Measurements from ENCODE around the gene ZNF207. TPM values are rescaled to one million over a fixed set of nuclear protein-coding genes. Genes with fewer than 3 reads are reported as not detected.
"Not testable (repeated sequence)": the region's sequence is repeated elsewhere in the genome, so short reads cannot be mapped to it uniquely, and the experiment has no call there.

Gene ZNF207
- total RNA-seq, result 241 TPM
- 82.0 TPM for polyA plus RNA-seq

DNA sequence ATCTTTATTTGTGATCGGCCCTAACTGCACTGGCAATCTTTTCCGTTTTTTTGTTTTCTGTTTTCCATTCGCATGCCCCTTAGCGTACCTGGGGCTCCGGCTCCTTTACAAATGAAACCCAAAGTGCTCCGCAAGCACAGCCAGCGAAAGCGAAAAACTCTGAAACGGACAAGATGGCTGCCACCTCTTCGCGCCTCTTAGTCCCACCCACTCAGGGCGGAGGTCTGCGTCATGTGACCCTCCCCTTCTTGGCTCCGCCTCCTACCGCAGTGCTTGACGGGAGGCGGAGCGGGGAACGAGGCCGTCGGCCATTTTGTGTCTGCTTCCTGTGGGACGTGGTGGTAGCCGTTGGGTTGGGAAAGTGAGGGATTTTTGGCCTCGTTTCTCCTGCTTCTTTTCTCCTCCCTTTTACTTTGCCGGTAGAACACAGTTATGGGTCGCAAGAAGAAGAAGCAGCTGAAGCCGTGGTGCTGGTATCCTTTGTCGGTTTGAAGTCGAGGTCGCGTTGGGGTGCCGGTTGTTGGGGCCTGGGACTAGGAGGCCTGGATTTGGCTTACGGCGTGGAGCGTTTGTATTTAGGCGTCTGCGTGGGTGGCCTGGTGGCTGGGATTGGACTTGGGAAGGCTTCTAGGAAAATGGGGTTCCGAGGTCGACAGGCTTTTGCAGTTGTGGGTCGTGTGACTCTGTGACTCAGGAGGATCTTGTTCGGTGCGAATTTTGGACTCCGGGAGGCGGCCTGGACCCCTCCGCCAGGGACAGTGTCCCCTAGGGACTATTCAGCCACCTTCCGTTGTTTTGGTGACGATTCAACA is at the start of gene ZNF207:
Gene ZNF207 (plus strand): TSS at position 304 of the 812 bp plus-strand sequence. CDS start 129 bp downstream, at position 433.
- WGBS, result under 1% methylated on average over 47 of the region's 47 CpGs
- peak within 1 kb of the TSS; percentile 98 for H3K27ac ChIP-seq (ENCODE audit: low read depth)
- peak; percentile 91 for DNase-seq (ENCODE audit: extremely low spot score)
- peaks cover 2% of the 10 kb centered on the region for H3K4me1 ChIP-seq (ENCODE audit: insufficient read depth)
- peak within 1 kb of the TSS; percentile 88 for H3K4me3 ChIP-seq (ENCODE audit: low read depth, low read length)
- H3K36me3 ChIP-seq (ENCODE audit: insufficient read depth), result no peaks in the 10 kb centered on the region

DNA sequence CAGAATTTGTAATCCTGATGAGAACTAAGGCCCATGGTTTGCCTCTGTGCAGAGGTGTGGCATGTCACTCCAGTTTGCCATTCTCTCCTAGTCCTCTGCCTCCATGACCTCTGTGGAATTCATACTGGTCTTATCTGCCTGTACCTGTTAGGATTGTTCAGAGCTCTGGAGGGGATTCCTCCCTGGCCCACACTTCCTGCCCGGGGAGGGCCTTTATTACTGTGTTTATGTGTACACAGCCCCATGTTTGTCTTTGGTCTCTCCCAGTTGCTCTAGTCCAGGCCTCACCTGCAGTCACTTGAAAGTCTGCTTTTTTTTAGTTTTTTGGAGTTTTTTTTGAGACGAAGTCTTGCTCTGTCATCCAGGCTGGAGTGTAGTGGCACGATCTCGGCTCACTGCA is 47.9 kb upstream of the ZNF207 start:
- no peak overlapping the region for H3K27ac ChIP-seq (ENCODE audit: low read depth)
- no peaks in the 10 kb centered on the region for H3K4me1 ChIP-seq (ENCODE audit: insufficient read depth)
- no peak overlapping the region for H3K4me3 ChIP-seq (ENCODE audit: low read depth, low read length)
- no peak for DNase-seq (ENCODE audit: extremely low spot score)
- H3K36me3 ChIP-seq (ENCODE audit: insufficient read depth), result no peaks in the 10 kb centered on the region
- 79% methylated on average over 4 of the region's 4 CpGs for WGBS

DNA sequence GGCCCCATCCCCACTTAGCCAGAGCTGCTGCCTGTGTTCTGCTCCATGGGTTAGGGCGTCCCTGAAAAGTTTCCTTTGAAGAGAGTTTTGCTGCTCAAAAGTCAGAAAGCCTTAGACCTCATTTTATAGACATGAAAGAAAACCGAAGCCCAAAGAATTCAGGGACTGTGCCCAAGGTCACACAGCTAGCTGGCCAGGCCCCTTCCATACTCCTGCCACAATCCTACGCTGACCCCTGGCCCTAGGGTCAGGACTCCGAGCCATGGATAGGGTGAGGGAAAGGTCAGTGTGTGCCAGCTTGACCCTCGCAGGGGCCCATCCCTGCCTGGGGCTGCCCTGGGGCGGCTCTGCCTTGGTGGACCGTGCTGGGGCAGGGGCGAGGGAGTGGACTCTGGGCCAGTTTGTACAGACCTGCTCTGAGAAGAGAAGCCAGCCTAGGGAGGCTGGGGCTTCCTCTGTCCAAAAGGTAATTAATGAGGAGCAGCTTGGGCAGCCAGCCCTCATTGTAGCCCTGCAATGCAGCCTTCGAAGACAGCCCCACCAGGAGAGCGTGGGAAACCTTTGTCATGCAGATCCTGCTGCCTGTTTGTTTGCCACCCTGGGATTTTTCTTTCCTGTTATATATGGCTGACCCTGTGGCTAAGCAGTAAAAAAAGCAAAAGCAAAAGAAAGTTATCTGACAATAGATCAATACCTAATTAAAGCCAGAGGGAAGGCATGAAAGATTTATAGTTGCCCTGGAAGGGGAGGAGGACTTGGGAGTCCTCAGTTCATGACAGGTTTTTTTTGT is 46.9 kb upstream of the ZNF207 start:
- WGBS, result 77% methylated on average over 10 of the region's 10 CpGs
- Histone ChIP-seq H3K27ac (ENCODE audit: low read depth) (no peak overlapping the region), H3K4me3 (ENCODE audit: low read depth, low read length) (no peak overlapping the region), H3K36me3 (ENCODE audit: insufficient read depth) (no peaks in the 10 kb centered on the region), H3K4me1 (ENCODE audit: insufficient read depth) (no peaks in the 10 kb centered on the region)
- DNase-seq (ENCODE audit: extremely low spot score), result no peak

DNA sequence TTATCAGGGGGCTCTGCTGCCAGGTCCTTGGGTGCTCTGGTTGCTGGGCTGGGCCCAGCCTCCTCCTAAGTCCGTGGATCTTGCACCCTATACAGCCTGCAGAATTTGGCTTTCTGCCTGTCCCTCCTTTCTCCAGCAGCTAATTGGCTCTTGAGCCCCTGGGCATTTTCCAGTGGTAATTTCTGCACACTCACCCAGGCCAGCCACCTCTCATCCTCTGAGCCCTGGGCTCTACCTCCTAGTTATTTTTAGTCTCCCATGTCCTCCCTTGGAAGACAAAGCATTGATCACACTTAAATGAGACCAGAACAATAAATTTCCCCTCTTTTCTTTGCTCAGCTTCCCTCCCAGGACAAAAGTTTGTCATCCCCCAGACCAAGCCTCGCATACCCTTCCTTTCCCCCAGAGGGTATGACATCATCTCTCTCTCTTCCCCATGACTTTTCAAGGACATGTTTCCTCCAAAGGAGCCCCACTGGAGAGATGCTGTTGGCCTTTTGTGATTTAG is 46.1 kb upstream of the ZNF207 start:
- 55% methylated on average over 2 of the region's 2 CpGs for WGBS
- H3K27ac ChIP-seq (ENCODE audit: low read depth), result no peak overlapping the region
- H3K4me3 ChIP-seq (ENCODE audit: low read depth, low read length), result no peak overlapping the region
- no peak for DNase-seq (ENCODE audit: extremely low spot score)
- H3K4me1 ChIP-seq (ENCODE audit: insufficient read depth), result no peaks in the 10 kb centered on the region
- no peaks in the 10 kb centered on the region for H3K36me3 ChIP-seq (ENCODE audit: insufficient read depth)

DNA sequence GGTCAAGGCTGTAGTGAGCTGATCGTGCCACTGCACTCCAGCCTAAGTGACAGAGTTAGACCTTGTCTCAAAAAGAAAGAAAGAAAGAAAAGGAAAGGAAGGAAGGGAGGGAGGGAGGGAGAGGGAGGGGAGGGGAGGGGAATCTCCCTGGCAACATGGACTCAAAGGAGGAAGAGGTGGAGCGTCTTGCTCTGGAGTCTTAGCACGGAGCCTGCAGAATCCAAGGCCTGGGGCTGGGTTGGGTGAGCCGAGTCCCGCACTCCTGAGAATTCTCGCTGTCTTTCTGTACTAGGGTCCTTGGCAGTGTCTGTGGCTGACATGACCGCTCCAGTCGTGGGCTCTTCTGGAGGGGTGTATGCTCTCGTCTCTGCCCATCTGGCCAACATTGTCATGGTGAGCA is 44.9 kb upstream of the ZNF207 start:
- no peak overlapping the region for H3K4me3 ChIP-seq (ENCODE audit: low read depth, low read length)
- H3K36me3 ChIP-seq (ENCODE audit: insufficient read depth), result no peaks in the 10 kb centered on the region
- no peak for DNase-seq (ENCODE audit: extremely low spot score)
- no peaks in the 10 kb centered on the region for H3K4me1 ChIP-seq (ENCODE audit: insufficient read depth)
- H3K27ac ChIP-seq (ENCODE audit: low read depth), result no peak overlapping the region
- 87% methylated on average over 9 of the region's 9 CpGs for WGBS

DNA sequence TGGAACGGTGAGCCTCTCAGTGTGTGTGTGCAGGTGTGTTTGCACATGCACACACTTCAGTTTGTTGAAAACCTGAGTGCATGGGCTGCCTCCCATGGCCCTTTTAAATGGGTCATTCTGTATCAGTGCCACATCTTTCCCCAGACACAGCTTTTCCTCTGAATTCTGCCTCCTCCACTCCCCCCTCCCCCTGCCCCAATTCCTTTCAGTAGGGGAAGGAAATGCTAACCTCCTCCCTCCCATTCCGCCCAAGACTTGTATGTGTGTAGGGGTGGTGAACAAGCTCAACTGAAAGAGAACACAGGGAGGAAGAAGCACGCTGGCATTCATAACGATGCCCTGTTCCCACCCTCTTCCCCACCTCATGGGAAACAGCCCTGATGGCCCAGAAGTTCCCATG is 42.3 kb upstream of the ZNF207 start:
- 68% methylated on average over 4 of the region's 4 CpGs for WGBS
- Histone ChIP-seq H3K27ac (ENCODE audit: low read depth) (no peak overlapping the region), H3K4me1 (ENCODE audit: insufficient read depth) (no peaks in the 10 kb centered on the region), H3K4me3 (ENCODE audit: low read depth, low read length) (no peak overlapping the region), H3K36me3 (ENCODE audit: insufficient read depth) (no peaks in the 10 kb centered on the region)
- no peak for DNase-seq (ENCODE audit: extremely low spot score)

DNA sequence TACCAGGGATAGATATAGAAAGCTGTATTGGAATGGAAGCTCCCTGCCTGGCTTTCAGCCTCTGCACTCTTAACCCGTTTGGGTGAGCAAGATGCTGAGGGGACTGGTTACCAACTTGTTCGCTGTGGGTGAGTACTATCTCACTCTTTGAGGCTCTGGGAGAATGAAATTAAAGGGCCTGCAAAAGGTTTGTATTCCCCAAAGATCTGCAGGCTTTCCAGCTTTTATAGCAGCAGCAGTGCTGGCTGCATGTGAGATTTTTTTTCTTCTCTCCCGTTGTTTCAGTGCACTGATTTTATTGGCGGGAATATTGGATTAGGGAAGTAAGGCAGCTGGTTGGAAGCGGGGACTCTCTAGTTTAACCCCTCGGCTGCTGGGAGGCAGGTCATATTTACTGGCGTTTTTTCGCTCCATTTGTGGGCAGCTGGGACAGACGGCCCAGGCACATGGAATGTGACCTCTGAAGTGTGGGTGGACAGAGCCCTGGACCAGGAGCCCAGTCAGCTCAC is 38.9 kb upstream of the ZNF207 start:
- no peaks in the 10 kb centered on the region for H3K36me3 ChIP-seq (ENCODE audit: insufficient read depth)
- no peak overlapping the region for H3K27ac ChIP-seq (ENCODE audit: low read depth)
- no peak overlapping the region for H3K4me3 ChIP-seq (ENCODE audit: low read depth, low read length)
- WGBS, result 13% methylated on average over 9 of the region's 9 CpGs
- DNase-seq (ENCODE audit: extremely low spot score), result peak; percentile 64
- H3K4me1 ChIP-seq (ENCODE audit: insufficient read depth), result no peaks in the 10 kb centered on the region

DNA sequence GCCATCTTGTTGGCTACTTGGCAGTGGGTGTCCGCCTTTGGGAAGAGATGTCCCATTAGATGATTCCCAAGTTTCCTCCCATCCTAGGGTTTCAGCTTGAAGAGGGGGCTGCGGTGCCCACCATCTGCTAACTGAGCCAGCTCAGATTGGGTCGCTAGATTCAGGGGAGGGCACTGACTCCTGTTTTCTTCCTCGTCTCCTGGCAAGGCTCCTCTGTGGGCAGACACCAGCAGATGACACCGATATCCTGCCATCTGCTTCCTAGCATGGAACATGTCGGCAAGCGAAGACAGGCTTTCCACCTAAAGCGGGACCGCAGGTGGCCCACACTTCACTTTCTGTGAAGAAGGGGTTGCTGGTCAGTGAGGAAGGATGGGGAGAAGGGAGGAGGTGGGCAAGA is 35.3 kb upstream of the ZNF207 start:
- no peak overlapping the region for H3K4me3 ChIP-seq (ENCODE audit: low read depth, low read length)
- no peaks in the 10 kb centered on the region for H3K4me1 ChIP-seq (ENCODE audit: insufficient read depth)
- DNase-seq (ENCODE audit: extremely low spot score), result no peak
- H3K36me3 ChIP-seq (ENCODE audit: insufficient read depth), result no peaks in the 10 kb centered on the region
- no peak overlapping the region for H3K27ac ChIP-seq (ENCODE audit: low read depth)
- 82% methylated on average over 9 of the region's 9 CpGs for whole genome bisulfite sequencing

DNA sequence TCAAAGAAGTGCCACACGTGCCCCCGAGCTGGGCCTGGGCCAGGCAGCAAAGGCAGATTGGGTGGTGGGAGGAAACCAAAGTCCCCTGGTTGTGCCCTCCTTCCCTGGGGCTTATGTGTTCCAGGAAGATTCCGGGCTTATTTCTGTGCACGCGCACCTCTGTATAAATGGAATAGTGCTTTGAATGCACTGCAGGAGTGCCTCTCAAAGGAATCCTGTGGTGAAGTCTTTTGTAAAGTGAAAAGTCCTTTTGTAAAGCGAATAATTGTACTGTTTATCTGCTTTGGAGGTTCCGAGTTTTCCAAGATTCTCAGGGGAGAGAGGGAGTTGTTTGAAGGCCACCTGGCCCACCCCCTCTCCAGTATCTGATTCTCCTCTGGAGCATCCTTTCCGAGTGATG is 34.8 kb upstream of the ZNF207 start:
- no peak overlapping the region for H3K4me3 ChIP-seq (ENCODE audit: low read depth, low read length)
- no peaks in the 10 kb centered on the region for H3K4me1 ChIP-seq (ENCODE audit: insufficient read depth)
- H3K36me3 ChIP-seq (ENCODE audit: insufficient read depth), result no peaks in the 10 kb centered on the region
- 84% methylated on average over 8 of the region's 8 CpGs for WGBS
- no peak for DNase-seq (ENCODE audit: extremely low spot score)
- H3K27ac ChIP-seq (ENCODE audit: low read depth), result no peak overlapping the region

DNA sequence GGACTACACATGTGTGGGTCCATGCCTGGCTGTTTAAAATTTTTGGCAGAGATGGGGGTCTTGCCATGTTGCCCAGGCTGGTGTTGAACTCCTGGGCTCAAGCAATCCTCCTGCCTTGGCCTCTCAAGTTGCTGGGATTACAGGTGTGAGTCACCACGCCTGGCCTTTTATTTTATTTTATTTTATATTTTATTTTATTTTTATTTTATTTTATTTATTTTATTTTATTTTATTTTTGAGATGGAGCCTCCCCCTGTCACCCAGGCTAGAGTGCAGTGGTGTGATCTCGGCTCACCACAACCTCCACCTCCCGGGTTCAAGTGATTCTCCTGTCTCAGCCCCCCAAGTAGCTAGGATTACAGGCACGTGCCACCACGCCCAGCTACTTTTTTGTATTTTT is 33.3 kb upstream of the ZNF207 start:
- not testable (repeated sequence) for H3K27ac ChIP-seq (ENCODE audit: low read depth); H3K4me1 ChIP-seq (ENCODE audit: insufficient read depth); DNase-seq (ENCODE audit: extremely low spot score); H3K36me3 ChIP-seq (ENCODE audit: insufficient read depth); H3K4me3 ChIP-seq (ENCODE audit: low read depth, low read length)
- WGBS, result 95% methylated on average over 5 of the region's 5 CpGs

DNA sequence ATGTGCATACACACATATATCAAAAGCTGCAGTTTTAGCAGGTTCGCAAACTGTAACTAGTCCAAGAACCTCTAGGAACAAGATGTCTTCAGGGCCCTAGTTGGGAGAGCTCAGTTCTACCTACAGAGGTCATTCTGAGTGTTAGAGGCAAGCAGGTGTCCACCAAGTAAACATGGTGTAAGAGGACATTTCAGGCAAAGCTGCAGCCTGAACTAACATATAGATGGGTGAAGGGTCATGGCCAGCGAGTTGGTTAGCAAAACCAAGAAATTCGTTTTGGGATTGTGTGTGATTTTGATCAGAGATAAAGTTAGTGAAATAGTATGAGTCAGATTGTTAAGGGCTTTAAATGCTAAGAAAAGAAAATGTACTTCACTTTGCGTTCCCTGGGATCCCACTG is 32.6 kb upstream of the ZNF207 start:
- Histone ChIP-seq H3K27ac (ENCODE audit: low read depth) (no peak overlapping the region), H3K4me1 (ENCODE audit: insufficient read depth) (no peaks in the 10 kb centered on the region), H3K36me3 (ENCODE audit: insufficient read depth) (no peaks in the 10 kb centered on the region), H3K4me3 (ENCODE audit: low read depth, low read length) (no peak overlapping the region)
- no peak for DNase-seq (ENCODE audit: extremely low spot score)
- WGBS, result 80% methylated on average over 4 of the region's 4 CpGs

DNA sequence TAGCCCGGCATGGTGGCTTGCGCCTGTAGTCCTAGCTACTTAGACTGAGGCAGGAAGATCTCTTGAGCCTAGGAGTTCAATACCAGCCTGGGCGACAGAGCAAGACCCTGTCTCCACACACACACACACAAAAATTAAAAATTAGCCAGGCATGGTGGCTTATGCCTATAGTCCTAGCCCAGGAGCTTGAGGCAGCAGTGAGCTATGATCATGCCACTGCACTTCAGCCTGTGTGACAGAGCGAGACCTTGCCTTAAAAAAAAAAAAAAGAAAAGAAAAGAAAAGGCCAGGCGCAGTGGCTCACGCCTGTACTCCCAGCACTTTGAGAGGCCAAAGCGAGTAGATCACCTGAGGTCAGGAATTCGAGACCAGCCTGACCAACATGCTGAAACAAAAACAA is 31.9 kb upstream of the ZNF207 start:
- DNase-seq (ENCODE audit: extremely low spot score), result no peak
- no peak overlapping the region for H3K27ac ChIP-seq (ENCODE audit: low read depth)
- H3K36me3 ChIP-seq (ENCODE audit: insufficient read depth), result no peaks in the 10 kb centered on the region
- H3K4me1 ChIP-seq (ENCODE audit: insufficient read depth), result no peaks in the 10 kb centered on the region
- no peak overlapping the region for H3K4me3 ChIP-seq (ENCODE audit: low read depth, low read length)
- WGBS, result 94% methylated on average over 8 of the region's 8 CpGs

DNA sequence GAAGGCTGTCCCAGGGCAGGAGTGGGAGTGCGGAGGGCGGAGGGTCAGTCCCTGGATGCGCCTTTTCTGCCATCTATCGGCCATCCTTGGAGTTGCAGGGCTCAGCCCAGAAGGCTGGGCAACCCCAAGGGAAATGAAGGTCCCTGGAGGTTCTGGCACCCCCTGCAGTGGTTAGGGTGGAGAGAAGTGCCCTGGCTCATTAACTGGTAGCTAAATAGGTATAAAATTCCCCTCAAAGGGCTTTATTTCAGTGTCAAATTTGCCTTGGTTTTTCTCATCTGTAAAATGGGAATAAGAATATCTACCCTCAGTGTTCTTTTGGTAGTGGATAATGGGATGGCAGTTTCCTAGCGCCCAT is 30.4 kb upstream of the ZNF207 start:
- no peak overlapping the region for H3K4me3 ChIP-seq (ENCODE audit: low read depth, low read length)
- 16% methylated on average over 5 of the region's 5 CpGs for WGBS
- H3K4me1 ChIP-seq (ENCODE audit: insufficient read depth), result no peaks in the 10 kb centered on the region
- no peaks in the 10 kb centered on the region for H3K36me3 ChIP-seq (ENCODE audit: insufficient read depth)
- DNase-seq (ENCODE audit: extremely low spot score), result no peak
- no peak overlapping the region for H3K27ac ChIP-seq (ENCODE audit: low read depth)

DNA sequence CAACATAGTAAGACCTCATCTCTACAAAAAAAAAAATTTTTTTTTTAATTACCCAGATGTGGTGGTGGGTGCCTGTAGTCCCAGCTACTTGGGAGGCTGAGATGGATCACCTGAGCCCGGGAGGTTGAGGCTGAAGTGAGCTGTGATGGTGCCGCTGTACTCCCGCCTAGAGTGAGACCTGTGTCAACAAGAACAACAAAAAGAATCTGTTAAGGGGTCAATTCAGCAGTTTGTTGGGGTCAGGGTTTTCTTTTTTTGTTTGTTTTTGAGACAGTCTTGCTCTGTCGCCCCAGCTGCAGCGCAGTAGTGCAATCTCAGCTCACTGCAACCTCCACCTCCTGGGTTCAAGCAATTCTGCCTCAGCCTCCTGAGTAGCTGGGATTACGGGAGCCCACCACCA is 29.9 kb upstream of the ZNF207 start:
- not testable (repeated sequence) for H3K27ac ChIP-seq (ENCODE audit: low read depth); DNase-seq (ENCODE audit: extremely low spot score); H3K4me1 ChIP-seq (ENCODE audit: insufficient read depth); H3K36me3 ChIP-seq (ENCODE audit: insufficient read depth); H3K4me3 ChIP-seq (ENCODE audit: low read depth, low read length)
- 94% methylated on average over 6 of the region's 6 CpGs for WGBS
